Natural killer cell (primary cell): ENCODE measurements around the gene EIF2B5. TPM values are rescaled to one million over a fixed set of nuclear protein-coding genes. Genes with fewer than 3 reads are reported as not detected.
"Not testable (repeated sequence)": the region's sequence is repeated elsewhere in the genome, so short reads cannot be mapped to it uniquely, and the experiment has no call there.

Experiments used
- ATAC-seq, 3 donors: fragments of 150-1000 bp in 2 of 3; fragments of 200-7000 bp in 1 of 3; cut with Tn5 transposase; 1 replicate in 1 of 3; 2 replicates in 2 of 3; pipeline ENCODE4 v1.10.0; 2021; ENCODE audit warnings: mild to moderate bottlenecking in 2 of 3, moderate library complexity in 2 of 3
- DNase-seq, 2 donors: peaks; one replicate each; pipeline versions ENCODE4 v3.0.0 to v3.0.0-alpha.2; 2013 to 2021; ENCODE audit warnings: mixed read lengths in 1 of 2
- H3K27ac ChIP-seq: one replicate; pipeline ENCODE4 v1.5.1; 2013; ENCODE audit warnings: mild to moderate bottlenecking, low read length
- H3K27me3 ChIP-seq: one replicate; pipeline ENCODE4 v1.6.1; 2013; ENCODE audit warnings: low read length; ENCODE audit not compliant: control insufficient read depth, insufficient read depth
- H3K36me3 ChIP-seq: one replicate; pipeline ENCODE4 v1.6.1; 2013; ENCODE audit warnings: low read length; ENCODE audit not compliant: control insufficient read depth, insufficient read depth
- H3K4me1 ChIP-seq: one replicate; pipeline ENCODE4 v1.6.1; 2013; ENCODE audit warnings: low read length; ENCODE audit not compliant: control insufficient read depth, insufficient read depth
- H3K4me3 ChIP-seq: one replicate; pipeline ENCODE4 v1.5.1; 2013; ENCODE audit warnings: low read length
- H3K9me3 ChIP-seq: one replicate; pipeline ENCODE4 v1.6.1; 2013; ENCODE audit warnings: low read length; ENCODE audit not compliant: control insufficient read depth, insufficient read depth
- H3K27ac Mint-ChIP-seq, 2 donors: one replicate each; pipeline ENCODE4 v1.8.0; 2022; ENCODE audit warnings: mild to moderate bottlenecking in 2 of 2, mixed read lengths in 2 of 2, moderate library complexity in 1 of 2
- H3K27me3 Mint-ChIP-seq, 2 donors: one replicate each; pipeline ENCODE4 v1.8.0; 2022; ENCODE audit warnings: low read depth in 2 of 2, mixed read lengths in 2 of 2
- H3K36me3 Mint-ChIP-seq: one replicate; pipeline ENCODE4 v1.8.0; 2022; ENCODE audit warnings: mixed read lengths
- H3K4me1 Mint-ChIP-seq, 2 donors: one replicate each; pipeline ENCODE4 v1.8.0; 2022; ENCODE audit warnings: mixed read lengths in 2 of 2
- H3K4me3 Mint-ChIP-seq: one replicate; pipeline ENCODE4 v1.8.0; 2022; ENCODE audit warnings: mild to moderate bottlenecking, moderate library complexity, mixed read lengths
- H3K9me3 Mint-ChIP-seq, 2 donors: one replicate each; pipeline ENCODE4 v1.8.0; 2022; ENCODE audit warnings: mixed read lengths in 2 of 2
- WGBS: methylation state at CpG from one replicate; pipeline ENCODE4 v1.1.7; 2013; ENCODE audit warnings: missing lambda C conversion rate; ENCODE audit not compliant: insufficient coverage; 5-methylcytosine and 5-hydroxymethylcytosine counted together
- intact Hi-C: fragments of 100-400 bp; cut with micrococcal nuclease; formaldehyde crosslinking; loops from one replicate; pipeline ENCODE4 v1.14.2; 2022
- total RNA-seq, 4 donors: library from RNA; stranded (reverse); fragments of 120-200 nt in 1 of 4; gene quantifications; one replicate each; pipeline versions ENCODE4 v1.2.3 to v1.2.4, GENCODE V29; 2013 to 2022
- TF ChIP-seq, protein P1 (sequence below): fragments of 200-600 bp; IDR thresholded peaks from one replicate; pipeline ENCODE4 v1.8.0; 2022; ENCODE audit warnings: antibody characterized with exemption

EIF2B5 gene
- total RNA-seq, 3 donors from 2014 or later (not counting 1 experiment from before 2014, with no cell fraction given): 44.5 to 59.4 (median 54.8) TPM

DNA sequence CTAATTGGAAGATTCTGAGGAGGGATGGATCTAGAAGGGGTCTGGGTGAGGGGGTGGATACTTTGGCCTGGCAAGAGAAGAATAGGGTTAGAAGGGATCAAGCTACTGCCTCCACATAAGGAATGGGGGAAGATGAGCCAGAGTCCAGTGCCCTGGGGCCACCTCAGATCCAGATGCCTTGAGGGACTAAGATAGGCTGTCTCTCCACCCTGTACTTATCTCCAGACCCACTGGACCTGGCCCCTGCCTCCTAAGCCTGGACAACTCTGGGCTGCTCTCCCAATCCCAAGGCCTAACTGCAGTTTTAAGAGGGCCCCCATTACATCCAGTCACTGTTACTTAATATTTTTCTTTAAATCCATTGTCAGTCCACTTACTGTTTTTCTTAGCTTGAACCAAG lies 22.0 kb downstream of the EIF2B5 start:
- intact Hi-C loops: no loop called here
- Histone ChIP-seq H3K4me1 (peaks cover 46% of the 10 kb centered on the region), H3K36me3 (no peaks in the 10 kb centered on the region), H3K9me3 (no peaks in the 10 kb centered on the region), H3K4me3 (no peak overlapping the region), H3K27me3 (no peaks in the 10 kb centered on the region), H3K27ac (no peak overlapping the region)
- Mint-ChIP-seq H3K9me3 (no peaks in the 10 kb centered on the region), H3K4me3 (peak overlapping the region; percentile 75), H3K36me3 (no peaks in the 10 kb centered on the region), H3K27ac (peak overlapping the region; percentile 42 to 92), H3K4me1 (peaks cover 32 to 43% of the 10 kb centered on the region in 2 donors), H3K27me3 (no peaks in the 10 kb centered on the region)
- ATAC-seq: no peak
- TF ChIP-seq, protein P1, sequence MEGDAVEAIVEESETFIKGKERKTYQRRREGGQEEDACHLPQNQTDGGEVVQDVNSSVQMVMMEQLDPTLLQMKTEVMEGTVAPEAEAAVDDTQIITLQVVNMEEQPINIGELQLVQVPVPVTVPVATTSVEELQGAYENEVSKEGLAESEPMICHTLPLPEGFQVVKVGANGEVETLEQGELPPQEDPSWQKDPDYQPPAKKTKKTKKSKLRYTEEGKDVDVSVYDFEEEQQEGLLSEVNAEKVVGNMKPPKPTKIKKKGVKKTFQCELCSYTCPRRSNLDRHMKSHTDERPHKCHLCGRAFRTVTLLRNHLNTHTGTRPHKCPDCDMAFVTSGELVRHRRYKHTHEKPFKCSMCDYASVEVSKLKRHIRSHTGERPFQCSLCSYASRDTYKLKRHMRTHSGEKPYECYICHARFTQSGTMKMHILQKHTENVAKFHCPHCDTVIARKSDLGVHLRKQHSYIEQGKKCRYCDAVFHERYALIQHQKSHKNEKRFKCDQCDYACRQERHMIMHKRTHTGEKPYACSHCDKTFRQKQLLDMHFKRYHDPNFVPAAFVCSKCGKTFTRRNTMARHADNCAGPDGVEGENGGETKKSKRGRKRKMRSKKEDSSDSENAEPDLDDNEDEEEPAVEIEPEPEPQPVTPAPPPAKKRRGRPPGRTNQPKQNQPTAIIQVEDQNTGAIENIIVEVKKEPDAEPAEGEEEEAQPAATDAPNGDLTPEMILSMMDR: no peak
- no peak for DNase-seq

DNA sequence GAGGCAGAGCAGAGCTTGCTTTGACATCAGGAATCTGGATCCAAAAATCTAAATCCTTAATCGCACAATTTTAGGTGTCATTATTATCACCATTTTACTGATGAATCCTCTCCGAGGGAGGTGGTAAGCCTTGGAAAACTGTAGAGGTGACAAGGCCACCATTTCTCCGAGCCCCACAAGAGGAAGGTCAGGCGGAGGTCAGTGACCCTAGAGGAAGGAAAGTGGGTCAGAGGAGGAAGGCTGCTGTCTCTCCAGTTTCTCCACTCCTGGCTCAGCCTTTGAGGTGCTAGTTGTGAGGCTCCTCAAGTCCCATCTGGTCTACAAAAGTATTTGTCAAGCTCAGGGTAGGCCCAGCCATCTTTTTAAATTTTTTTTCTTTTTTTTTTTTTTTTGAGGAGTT lies 23.2 kb downstream of the EIF2B5 start:
- TF ChIP-seq, protein P1: no peak
- Histone ChIP-seq H3K36me3 (peaks cover 5% of the 10 kb centered on the region), H3K4me3 (no peak overlapping the region), H3K4me1 (peaks cover 46% of the 10 kb centered on the region), H3K27ac (no peak overlapping the region), H3K9me3 (no peaks in the 10 kb centered on the region), H3K27me3 (no peaks in the 10 kb centered on the region)
- Mint-ChIP-seq H3K4me1 (peaks cover 32 to 43% of the 10 kb centered on the region in 2 donors), H3K4me3 (no peak overlapping the region), H3K9me3 (no peaks in the 10 kb centered on the region), H3K27ac (no peak overlapping the region), H3K36me3 (no peaks in the 10 kb centered on the region), H3K27me3 (no peaks in the 10 kb centered on the region)
- 91% methylated on average over 4 of the region's 4 CpGs for WGBS
- ATAC-seq: no peak
- DNase-seq: no peak
- intact Hi-C loops: no loop called here

DNA sequence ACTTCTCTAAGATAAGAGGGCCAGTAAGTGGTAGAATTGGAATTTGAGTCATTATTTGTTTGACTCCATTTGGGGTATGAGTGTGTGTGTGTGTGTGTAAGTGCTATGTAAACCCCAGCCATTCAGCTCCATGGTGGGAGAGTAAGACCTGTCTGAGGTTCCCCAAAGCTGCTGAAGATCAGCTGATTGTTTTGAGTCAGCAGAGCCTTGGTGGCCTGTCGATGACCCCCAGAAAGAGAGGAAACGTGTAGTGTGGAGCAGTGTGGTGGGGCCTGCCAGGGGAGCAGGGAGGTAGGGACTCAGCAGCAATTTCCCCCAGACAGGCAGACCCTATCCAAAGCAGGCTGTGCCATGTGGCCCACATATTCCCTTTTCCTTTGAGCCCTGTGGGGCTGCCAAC lies 25.3 kb downstream of the EIF2B5 start:
- H3K4me1 Mint-ChIP-seq: peaks cover 38 to 49% of the 10 kb centered on the region in 2 donors
- H3K4me3 Mint-ChIP-seq: no peak overlapping the region
- ATAC-seq (no peak), DNase-seq (no peak)
- H3K4me1 ChIP-seq: peaks cover 41% of the 10 kb centered on the region
- H3K27me3 ChIP-seq: no peaks in the 10 kb centered on the region
- no peaks in the 10 kb centered on the region for H3K9me3 Mint-ChIP-seq
- no peak overlapping the region for H3K27ac ChIP-seq
- H3K36me3 Mint-ChIP-seq: no peaks in the 10 kb centered on the region
- H3K36me3 ChIP-seq: peaks cover 24% of the 10 kb centered on the region
- H3K4me3 ChIP-seq: no peak overlapping the region
- TF ChIP-seq, protein P1: no peak
- no peaks in the 10 kb centered on the region for H3K27me3 Mint-ChIP-seq
- intact Hi-C loops: no loop called here
- peak overlapping the region in 1 of 2 donors; percentile 63 for H3K27ac Mint-ChIP-seq
- WGBS: 30% methylated on average over 2 of the region's 2 CpGs
- H3K9me3 ChIP-seq: no peaks in the 10 kb centered on the region

DNA sequence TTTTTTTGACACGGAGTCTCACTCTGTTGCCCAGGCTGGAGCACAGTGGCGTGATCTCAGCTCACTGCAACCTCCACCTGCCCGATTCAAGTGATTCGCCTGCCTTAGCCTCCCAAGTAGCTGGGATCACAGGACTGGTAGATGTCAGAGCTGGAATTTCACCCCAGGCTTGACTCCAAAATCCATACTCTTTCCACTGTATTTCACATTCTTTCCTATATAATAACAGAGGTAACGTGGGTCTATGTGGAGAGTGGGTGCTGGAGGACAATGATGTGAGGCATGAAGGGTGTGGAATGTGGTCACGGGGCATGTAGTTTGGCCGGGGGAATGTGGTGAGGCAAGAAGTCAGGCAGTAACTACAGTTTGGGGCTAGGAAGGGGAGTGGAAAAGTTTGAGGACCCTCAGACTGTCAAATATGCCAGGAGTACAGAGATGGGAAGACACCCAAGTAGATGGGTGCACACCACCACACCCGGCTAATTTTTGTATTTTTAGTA lies 27.5 kb downstream of the EIF2B5 start:
- H3K36me3 ChIP-seq: peaks cover 42% of the 10 kb centered on the region
- H3K9me3 ChIP-seq, H3K27me3 Mint-ChIP-seq, intact Hi-C loops, H3K9me3 Mint-ChIP-seq, DNase-seq, H3K36me3 Mint-ChIP-seq, H3K27ac Mint-ChIP-seq, H3K27me3 ChIP-seq, H3K4me3 ChIP-seq, H3K4me3 Mint-ChIP-seq, ATAC-seq, H3K27ac ChIP-seq: not testable (repeated sequence)
- peaks cover 20 to 29% of the 10 kb centered on the region in 2 donors for H3K4me1 Mint-ChIP-seq
- 87% methylated on average over 8 of the region's 8 CpGs for WGBS
- H3K4me1 ChIP-seq: peaks cover 20% of the 10 kb centered on the region
